Renal cortical epithelial cell (primary cell): Measurements from ENCODE around the gene ASS1. TPM values are rescaled to one million over a fixed set of nuclear protein-coding genes. Genes with fewer than 3 reads are reported as not detected.

Experiments
- DNase-seq: peaks from one replicate; pipeline ENCODE4 v3.0.0-alpha.2; 2011; ENCODE audit warnings: low read depth
- total RNA-seq: library from RNA; depleted of rRNA; stranded (reverse); fragments of >200 nt; gene quantifications from 2 replicates; pipeline ENCODE4 v1.2.3, GENCODE V29; 2014

The ASS1 gene
- total RNA-seq, 1 donor from 2014 or later: 82.5 TPM

DNA sequence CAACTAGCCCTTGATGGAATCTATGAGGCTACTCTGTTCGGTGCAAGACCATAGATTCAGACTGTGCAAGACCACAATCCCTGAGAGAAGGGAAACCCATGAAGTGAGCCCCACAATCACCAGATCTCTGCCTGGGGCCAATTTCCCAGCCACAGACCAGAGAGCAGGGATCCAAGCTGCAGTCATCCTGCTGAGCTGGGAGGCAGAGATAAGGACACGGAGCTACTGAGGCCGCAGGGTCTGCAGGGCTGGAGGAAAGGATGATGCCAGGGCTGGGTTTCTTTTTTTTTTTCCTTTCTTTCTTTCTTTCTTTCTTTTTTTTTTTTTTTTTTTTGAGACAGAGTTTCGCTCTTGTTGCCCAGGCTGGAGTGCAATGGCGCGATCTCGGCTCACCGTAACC is 86.9 kb downstream of the ASS1 start:
- no peak for DNase-seq

DNA sequence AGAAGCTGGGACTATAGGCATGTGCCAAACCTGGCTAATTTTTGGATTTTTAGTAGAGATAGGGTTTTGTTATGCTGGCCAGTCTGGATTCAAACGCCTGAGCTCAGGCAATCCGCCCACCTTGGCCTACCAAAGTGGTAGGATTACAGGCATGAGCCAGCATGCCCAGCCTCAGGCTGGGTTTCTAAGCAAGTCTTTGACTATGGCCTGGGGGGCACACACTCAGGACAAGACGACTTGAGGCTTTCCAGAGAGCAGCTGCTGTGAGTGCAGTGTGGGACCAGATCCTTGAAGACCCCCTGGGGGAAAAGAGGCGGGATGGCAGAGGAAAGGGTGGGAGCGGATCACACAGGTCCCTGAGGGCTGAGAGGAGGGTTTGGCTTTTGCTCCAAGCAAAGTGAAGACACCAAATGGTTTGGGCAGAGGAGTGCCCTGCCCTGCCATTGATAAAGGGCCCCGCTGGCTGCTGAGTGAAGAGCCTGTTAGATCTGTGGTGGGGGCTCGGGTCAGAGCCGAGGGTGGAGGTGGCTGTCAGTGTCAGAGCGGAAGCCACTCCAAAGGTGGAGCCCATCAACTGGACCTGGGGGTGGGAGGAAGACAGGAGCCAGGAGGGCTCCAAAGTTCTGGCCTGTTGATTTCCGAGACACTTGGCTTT is 87.8 kb downstream of the ASS1 start:
- DNase-seq: no peak

DNA sequence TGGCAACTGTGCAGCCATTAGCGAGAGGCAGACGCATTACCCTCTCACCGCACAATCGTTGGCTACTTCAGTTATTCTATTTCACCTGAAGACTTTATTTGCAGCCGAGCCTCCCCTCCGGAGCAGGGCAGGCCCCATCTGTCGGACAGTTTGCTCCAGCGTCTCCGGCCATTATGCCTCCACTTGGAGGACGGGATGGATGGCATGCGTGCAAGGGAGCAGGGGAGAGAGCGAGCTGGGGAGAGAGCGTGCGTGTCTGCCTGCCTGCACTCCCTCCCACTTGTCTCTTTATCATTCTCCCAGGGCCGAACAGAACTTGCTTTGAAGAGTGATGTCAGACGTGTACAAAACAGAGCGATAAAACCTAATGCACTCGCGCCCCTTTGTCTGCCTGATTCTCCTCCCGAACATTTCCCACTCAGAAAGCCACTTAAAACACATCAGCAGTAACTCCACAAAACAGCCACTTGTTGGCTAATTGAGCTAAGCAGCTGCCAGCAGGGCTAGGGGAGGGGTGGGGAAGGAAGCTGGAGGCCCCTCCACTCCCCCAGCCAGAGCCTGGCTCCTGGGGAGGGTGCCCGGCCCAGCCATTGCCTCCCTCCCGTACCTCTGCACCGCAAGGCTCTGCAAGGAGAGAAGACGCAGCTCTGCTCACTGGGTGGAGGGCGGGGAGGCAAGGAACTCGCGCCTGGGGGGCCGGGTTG is 91.2 kb downstream of the ASS1 start:
- DNase-seq: no peak

DNA sequence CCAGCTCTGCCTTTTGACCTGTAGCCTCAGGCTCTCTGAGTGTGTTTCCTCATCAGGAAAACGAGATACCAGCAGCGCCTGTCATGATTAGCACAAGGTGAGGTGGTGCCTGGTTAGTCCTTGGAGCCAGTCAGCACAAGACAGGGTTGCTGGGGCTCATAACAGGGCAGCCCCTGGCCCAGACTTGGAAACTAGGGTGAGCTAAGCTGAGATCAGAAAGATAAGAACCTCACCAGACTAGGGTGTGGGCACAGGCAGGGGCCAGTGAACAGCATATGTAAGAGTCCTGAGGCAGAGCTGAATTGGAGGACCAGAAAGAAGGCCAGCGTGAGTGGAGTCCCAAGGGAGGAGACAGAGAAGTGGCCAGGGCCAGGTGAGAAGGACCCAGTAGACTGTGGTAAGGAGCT is 91.9 kb downstream of the ASS1 start:
- DNase-seq: no peak

DNA sequence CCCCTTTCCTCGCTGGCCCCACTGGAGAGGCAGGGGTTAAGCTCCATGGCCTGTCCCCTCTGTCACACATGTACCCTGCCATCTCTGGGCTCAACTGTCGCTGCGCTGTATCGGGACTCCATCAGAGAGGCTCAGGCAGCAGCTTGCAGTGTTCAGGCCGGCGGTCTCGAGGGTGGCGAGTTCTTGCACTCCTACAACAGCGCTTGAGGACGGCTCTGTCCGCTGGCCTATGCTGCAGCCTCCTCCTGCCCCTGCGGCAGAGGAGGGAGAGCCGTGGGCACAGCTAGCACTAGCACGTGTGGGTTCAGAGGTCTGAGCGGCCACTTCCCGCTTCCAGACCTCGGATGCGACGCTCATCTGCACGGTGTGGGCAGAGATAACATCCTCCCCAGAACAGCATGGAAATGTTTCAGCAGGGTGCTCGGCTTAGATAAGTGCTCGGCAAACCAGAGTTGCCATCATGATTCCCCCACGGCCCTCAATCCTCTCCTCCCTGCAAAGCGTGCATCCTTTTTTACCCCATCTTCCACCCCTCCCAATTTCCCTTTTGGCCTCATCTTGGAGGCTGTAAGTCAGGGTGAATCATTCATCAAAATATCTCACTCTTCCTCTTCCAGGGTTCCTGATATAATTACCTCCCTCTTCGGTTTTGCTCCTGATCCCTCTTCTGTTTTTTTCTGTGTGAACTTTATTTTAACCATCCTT is 92.7 kb downstream of the ASS1 start:
- no peak for DNase-seq

- DNase-seq: peak; percentile 54
Measured at GRCh38 chr9:130539420-130540223, 94.9 kb downstream of the ASS1 start.

GRCh38 chr9:130541533-130541932 is 96.8 kb downstream of the ASS1 start:
- DNase-seq: no peak

GRCh38 chr9:130542038-130542437 is 97.3 kb downstream of the ASS1 start:
- no peak for DNase-seq

- DNase-seq: no peak
Measured at GRCh38 chr9:130542457-130543228, 97.9 kb downstream of the ASS1 start.

DNA sequence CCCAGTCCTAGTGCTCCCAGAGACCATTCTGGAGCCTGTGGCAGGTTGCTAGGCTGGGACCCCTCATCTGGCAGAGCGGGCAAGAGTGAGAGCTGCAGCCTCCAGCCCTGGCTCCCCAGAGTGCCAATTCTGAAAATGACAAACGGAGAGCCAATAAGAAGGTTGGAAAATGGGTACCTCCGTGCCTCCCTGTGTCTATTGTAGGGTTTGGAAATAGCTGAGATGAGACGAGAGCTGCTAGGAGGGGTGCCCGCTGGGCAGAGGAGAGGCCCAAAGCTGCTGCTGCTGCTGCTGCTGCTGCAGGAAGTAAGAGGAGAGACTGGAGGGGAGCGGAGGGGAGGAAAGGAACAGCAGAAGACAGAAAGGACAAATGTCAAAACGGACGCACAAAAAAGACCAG is 98.6 kb downstream of the ASS1 start:
- no peak for DNase-seq

GRCh38 chr9:130543859-130544258 is 99.1 kb downstream of the ASS1 start:
- no peak for DNase-seq

GRCh38 chr9:130544364-130544763 is 99.6 kb downstream of the ASS1 start:
- no peak for DNase-seq

- no peak for DNase-seq
Measured at GRCh38 chr9:130548103-130548502, 103.3 kb downstream of the ASS1 start.

DNA sequence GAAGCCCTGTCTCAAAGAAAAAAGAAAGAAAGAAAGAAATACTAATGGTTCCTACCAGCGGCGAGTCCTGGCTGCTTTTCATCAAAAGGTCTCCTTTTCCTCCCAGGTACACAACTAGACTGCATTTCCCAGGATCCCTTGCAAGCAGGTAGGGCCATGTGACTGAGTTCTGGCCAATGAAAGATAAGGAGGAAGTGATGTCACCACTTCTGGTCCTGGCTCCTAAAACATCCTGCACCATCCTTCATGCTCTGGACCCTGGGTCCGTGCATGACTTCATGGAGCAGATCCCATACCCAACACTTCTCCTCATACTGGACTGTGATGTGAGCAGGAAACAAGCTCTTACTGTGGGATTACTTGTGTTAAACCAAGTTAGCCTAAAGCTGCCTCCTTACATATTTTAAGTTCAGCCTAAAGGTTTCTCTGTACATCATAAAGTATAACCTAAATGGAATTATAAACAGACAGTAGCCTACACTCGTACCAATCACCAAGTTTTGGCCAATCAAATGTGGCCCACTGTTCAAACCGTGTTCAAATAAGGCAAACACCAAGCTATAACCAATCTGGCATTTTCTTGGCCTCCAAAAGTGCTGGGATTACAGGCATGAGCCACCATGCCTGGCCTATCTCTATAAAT is 104.5 kb downstream of the ASS1 start:
- DNase-seq: no peak

Other genes starting within 250 kb of the ASS1 start
- gene HMCN2, start 179.2 kb upstream of the ASS1 start, total RNA-seq: under 0.01 TPM in 1 of 2 replicates, not detected in the other
- gene FUBP3, start 134.6 kb downstream of the ASS1 start, total RNA-seq: 37.2 and 49.9 TPM in 2 replicates
- not detected in 2 replicates for gene PRDM12, start 219.6 kb downstream of the ASS1 start, total RNA-seq
- gene EXOSC2, start 248.8 kb downstream of the ASS1 start, total RNA-seq: 23.8 and 37.2 TPM in 2 replicates